OCI-LY3 (cell line): Measurements from ENCODE around the gene PRR7.

ENCODE experiments used
- CTCF ChIP-seq: fragments of 200-600, 300-600 bp; sonication (generic); IDR thresholded peaks from 2 replicates; pipeline ENCODE4 v1.5.1; 2014; ENCODE audit warnings: antibody characterized with exemption, low read length, low read depth
- EZH2phosphoT487 ChIP-seq: fragments of 200-600 bp; shearing (Covaris generic); IDR thresholded peaks from 2 replicates; pipeline ENCODE4 v1.6.1; 2018; ENCODE audit warnings: antibody characterized with exemption, mixed run types, low read depth

GRCh38 chr5:177427919-177428573 lies 18.6 kb upstream of the PRR7 start:
- TF ChIP-seq CTCF (no peak), EZH2phosphoT487 (no peak)
